K562 (cell line): ENCODE measurements around the gene KRTAP5-1.

ENCODE experiments used
- CEBPB ChIP-seq: fragments of 450-650 bp; IDR thresholded peaks from 2 replicates; pipeline ENCODE4 v1.6.1; 2016; ENCODE audit warnings: missing genetic modification characterization, missing compliant biosample characterization
- CTCF ChIP-seq, 3 experiments: IDR thresholded peaks in 2 of 3; conservative IDR thresholded peaks in 1 of 3; 2 replicates each; pipeline ENCODE4 v1.5.1; 2011 to 2012; ENCODE audit warnings: low read length in 3 of 3, mild to moderate bottlenecking in 3 of 3, control low read depth in 2 of 3, improper control_type of control experiment in 1 of 3, inconsistent platforms in 1 of 3, low read depth in 1 of 3, mixed read lengths in 1 of 3, moderate library complexity in 1 of 3; ENCODE audit not compliant: insufficient read depth in 2 of 3
- EZH2 ChIP-seq: IDR thresholded peaks from 2 replicates; pipeline ENCODE4 v1.6.1; 2012; ENCODE audit warnings: low read depth, mild to moderate bottlenecking, inconsistent platforms, low read length, borderline replicate concordance
- GABPA ChIP-seq: fragments of 200-800 bp; sonication (Bioruptor generic); conservative IDR thresholded peaks from 2 replicates; pipeline ENCODE4 v1.6.1; 2016; ENCODE audit warnings: low read depth, missing genetic modification characterization, missing compliant biosample characterization
- NFATC3 ChIP-seq: fragments of 450-650 bp; IDR thresholded peaks from 2 replicates; pipeline ENCODE4 v1.6.1; 2017; ENCODE audit warnings: mild to moderate bottlenecking
- NONO ChIP-seq, 2 experiments: fragments of 200-400 bp in 1 of 2; fragments of 450-650 bp in 1 of 2; formaldehyde crosslinking in 1 of 2; IDR thresholded peaks; 2 replicates each; pipeline ENCODE4 v1.6.1; 2017; ENCODE audit warnings: low read depth in 2 of 2, mild to moderate bottlenecking in 2 of 2, moderate library complexity in 2 of 2, low read length in 1 of 2
- TARDBP ChIP-seq: fragments of 450-650 bp; IDR thresholded peaks from 2 replicates; pipeline ENCODE4 v1.6.1; 2016
- TBL1XR1 ChIP-seq, 2 experiments: IDR thresholded peaks; 2 replicates each; pipeline ENCODE4 v1.6.1; 2012; ENCODE audit warnings: improper control_type of control experiment in 2 of 2, low read length in 2 of 2, mild to moderate bottlenecking in 1 of 2
- TCF7L2 ChIP-seq: fragments of 150-350 bp; IDR thresholded peaks from 2 replicates; pipeline ENCODE4 v1.6.1; 2016; ENCODE audit warnings: low read depth, mild to moderate bottlenecking, low read length, moderate library complexity
- TEAD4 ChIP-seq, 2 experiments: sonication (generic) in 1 of 2; formaldehyde crosslinking in 1 of 2; IDR thresholded peaks; 2 replicates each; pipeline versions ENCODE4 v1.6.1 to v1.8.0; 2012 to 2022; ENCODE audit warnings: borderline replicate concordance in 1 of 2, inconsistent platforms in 1 of 2, low read length in 1 of 2, mild to moderate bottlenecking in 1 of 2, missing genetic modification reagents in 1 of 2
- TRIM28 ChIP-seq: fragments of 450-650 bp; IDR thresholded peaks from 2 replicates; pipeline ENCODE4 v1.6.1; 2017
- ZNF12 ChIP-seq: sonication (generic); formaldehyde crosslinking; IDR thresholded peaks from 2 replicates; pipeline ENCODE4 v1.4.0; 2020; ENCODE audit warnings: mild to moderate bottlenecking, missing genetic modification reagents
- ZNF655 ChIP-seq: fragments of 250-450 bp; sonication (Bioruptor Pico); IDR thresholded peaks from 2 replicates; pipeline ENCODE4 v1.5.0; 2021

- no peak for TF ChIP-seq ZNF655 (CRISPR knock-in tag)
- no peak for TF ChIP-seq EZH2
- TF ChIP-seq GABPA (tag), result no peak
- TF ChIP-seq CEBPB (tag), result no peak
- no peak for TF ChIP-seq TBL1XR1 (IDR thresholded peaks at IDR 0.05; ENCODE audit: low read length in 2 of 2)
- no peak for TF ChIP-seq TRIM28
- no peak for TF ChIP-seq CTCF (IDR thresholded peaks at IDR 0.05 in 2 of 3, conservative IDR thresholded peaks at IDR 0.05 in 1 of 3; ENCODE audit: insufficient read depth in 2 of 3, low read depth in 1 of 3, low read length in 3 of 3)
- TF ChIP-seq NFATC3, result no peak
- no peak for TF ChIP-seq TCF7L2
- TF ChIP-seq ZNF12 (CRISPR knock-in tag), result no peak
- no peak for TF ChIP-seq TARDBP
- TF ChIP-seq TEAD4 (IDR thresholded peaks at IDR 0.05; ENCODE audit: low read length), result no peak
- TF ChIP-seq TEAD4 (CRISPR knock-in tag; IDR thresholded peaks at IDR 0.05; ENCODE audit: borderline replicate concordance), result no peak
- no peak for TF ChIP-seq NONO (IDR thresholded peaks at IDR 0.05; ENCODE audit: low read depth in 2 of 2, low read length in 1 of 2)
Measured at GRCh38 chr11:1561266-1561665, 23.8 kb downstream of the KRTAP5-1 start.
